ENCODE results near the gene GTF3C1. TPM values are rescaled to one million over a fixed set of nuclear protein-coding genes. Genes with fewer than 3 reads are reported as not detected.

GTF3C1 gene
- total RNA-seq (10 to 100 TPM; 71.1 to 84.0 TPM), polyA plus RNA-seq (10 to 100 TPM; 33.5 to 63.9 TPM)
- long read RNA-seq, donor 1, full-length matches to known transcripts = 28 of 36 reads
- long read RNA-seq, donor 1, partial matches to known transcripts = 8 of 36 reads
- long read RNA-seq, donor 1, other reads (novel, unspliced or antisense) = 0 of 36 reads
- long read RNA-seq, donor 2, transcript GTF3C1-205 (1 exons, 2,798 nt) = major isoform, 10 of 15 reads
- long read RNA-seq, donor 2, partial matches to known transcripts = 5 of 15 reads
- long read RNA-seq, donor 2, other reads (novel, unspliced or antisense) = 0 of 15 reads
- long read RNA-seq, donor 3, transcript GTF3C1-205 (1 exons, 2,798 nt) = major isoform, 8 of 8 reads
- long read RNA-seq, donor 3, partial matches to known transcripts = 0 of 8 reads
- long read RNA-seq, donor 3, other reads (novel, unspliced or antisense) = 0 of 8 reads
- long read RNA-seq, donor 4, transcript GTF3C1-205 (1 exons, 2,798 nt) = major isoform, 15 of 24 reads
- long read RNA-seq, donor 4, partial matches to known transcripts = 9 of 24 reads
- long read RNA-seq, donor 4, other reads (novel, unspliced or antisense) = 0 of 24 reads
- long read RNA-seq, donor 5, full-length matches to known transcripts = 32 of 57 reads
- long read RNA-seq, donor 5, partial matches to known transcripts = 25 of 57 reads
- long read RNA-seq, donor 5, other reads (novel, unspliced or antisense) = 0 of 57 reads

DNA sequence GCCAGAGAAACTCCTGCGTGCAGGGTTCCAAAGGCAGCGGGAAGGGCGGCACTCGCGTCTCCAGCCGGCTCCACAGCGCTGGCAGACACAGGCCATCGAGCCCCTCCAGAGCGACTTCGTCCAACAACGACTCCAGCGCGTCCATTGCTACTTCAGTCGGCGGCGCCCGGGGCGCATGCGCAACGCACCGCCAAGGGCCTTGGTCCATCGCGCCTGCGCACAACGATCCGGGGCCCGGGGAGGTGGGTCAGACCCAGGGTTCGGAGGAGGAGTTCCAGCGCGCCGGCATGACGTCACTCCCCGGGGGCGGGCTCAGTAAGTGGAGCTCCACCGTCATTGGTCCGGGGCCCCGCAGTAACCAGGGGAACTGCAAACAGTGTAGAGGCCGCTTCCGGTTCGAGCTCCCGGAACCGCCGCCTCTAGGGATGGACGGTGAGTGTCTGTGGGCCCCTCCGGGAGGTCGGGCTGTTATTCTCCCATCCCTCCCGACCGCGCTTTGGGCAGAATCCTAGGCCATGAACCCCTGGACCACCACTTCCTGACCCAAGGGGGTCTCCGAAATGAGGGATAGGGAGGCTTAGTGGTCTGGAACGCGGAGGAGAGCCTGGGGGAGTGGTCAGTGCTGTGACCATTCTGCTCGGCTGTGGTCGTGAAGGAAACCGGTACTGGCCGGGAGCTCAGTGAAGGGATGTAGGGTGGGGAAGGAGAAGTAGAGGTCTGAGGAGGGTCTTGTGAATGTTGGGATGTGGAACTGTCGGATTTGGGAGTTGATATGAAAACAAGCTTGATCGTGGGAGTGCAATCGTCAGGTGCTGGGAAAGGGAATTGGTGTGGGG is at the start of gene GTF3C1, which contains the start of gene KATNIP:
Gene GTF3C1 (minus strand): TSS at position 168 of the 836 bp plus-strand sequence. CDS start 23 bp downstream, at position 145.
Gene KATNIP (plus strand): TSS at position 399 of the 836 bp plus-strand sequence. CDS start 27 bp downstream, at position 426.
- Histone ChIP-seq H3K4me3 (peak within 1 kb of the TSS; percentile 79), H3K9ac (ENCODE audit: insufficient read depth in 1 of 2, low read length in 2 of 2) (peak within 1 kb of the TSS; percentile 90 to 97), H3K27ac (ENCODE audit: low read depth in 1 of 2, low read length in 1 of 2) (peak within 1 kb of the TSS; percentile 80 to 86), H3K36me3 (ENCODE audit: control insufficient read depth in 4 of 4, insufficient read depth in 4 of 4, low read length in 4 of 4) (peaks cover 0 to 13% (median 0%) of the 10 kb centered on the region in 4 donors), H3K4me1 (ENCODE audit: control insufficient read depth in 5 of 5, insufficient read depth in 5 of 5, low read length in 5 of 5) (peaks cover 13 to 31% (median 22%) of the 10 kb centered on the region in 5 donors), H3K9me3 (ENCODE audit: control insufficient read depth in 4 of 4, insufficient read depth in 3 of 4, low read length in 3 of 4) (no peaks in the 10 kb centered on the region), H3K27me3 (ENCODE audit: control insufficient read depth in 3 of 3, insufficient read depth in 3 of 3, low read length in 2 of 3) (no peaks in the 10 kb centered on the region)
- DNase-seq (peak; percentile 99 to 100 (median 100)), ATAC-seq (ENCODE audit: insufficient read depth, low FRiP score) (peak; percentile 99)
- no peak for TF ChIP-seq CTCF (IDR thresholded peaks at IDR 0.05; ENCODE audit: control extremely low read depth, extremely low read depth)
- WGBS, 2 donors = 0 to 1% methylated on average over 59 of the region's 59 CpGs

DNA sequence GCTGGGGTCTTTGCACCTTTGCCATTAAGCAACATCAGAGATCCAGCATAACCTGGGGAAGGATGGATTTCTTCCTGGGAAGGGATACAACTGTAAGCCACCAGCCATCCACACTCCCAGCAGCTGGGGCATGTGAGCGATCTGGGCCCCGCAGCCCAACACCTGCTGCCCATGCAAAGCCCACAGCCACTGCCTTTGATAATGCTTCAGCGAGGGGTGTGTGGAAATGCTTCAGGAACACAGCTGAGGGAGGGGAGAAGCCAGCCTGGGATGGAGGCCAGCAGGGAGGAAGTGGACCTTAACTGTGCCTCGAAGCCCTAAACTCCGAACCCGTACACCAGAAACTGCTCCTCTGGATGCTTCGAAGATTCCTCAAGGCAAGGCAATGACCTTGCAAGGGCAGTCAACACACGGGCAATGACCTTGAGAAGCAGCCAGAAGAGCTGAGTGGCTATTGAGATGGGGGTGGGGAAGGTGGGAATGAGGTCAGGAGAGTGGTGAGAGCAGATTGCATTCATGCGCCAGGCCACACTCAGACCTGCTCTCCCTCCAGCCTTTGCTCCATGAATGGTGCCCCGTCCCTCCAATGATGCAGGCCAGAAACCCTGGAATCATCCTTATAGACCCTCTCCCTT is 49.3 kb upstream of the GTF3C1 start:
- WGBS, 2 donors = 75 to 81% methylated on average over 10 of the region's 10 CpGs
- TF ChIP-seq CTCF (IDR thresholded peaks at IDR 0.05; ENCODE audit: control extremely low read depth, extremely low read depth) = no peak
- no peak for DNase-seq

DNA sequence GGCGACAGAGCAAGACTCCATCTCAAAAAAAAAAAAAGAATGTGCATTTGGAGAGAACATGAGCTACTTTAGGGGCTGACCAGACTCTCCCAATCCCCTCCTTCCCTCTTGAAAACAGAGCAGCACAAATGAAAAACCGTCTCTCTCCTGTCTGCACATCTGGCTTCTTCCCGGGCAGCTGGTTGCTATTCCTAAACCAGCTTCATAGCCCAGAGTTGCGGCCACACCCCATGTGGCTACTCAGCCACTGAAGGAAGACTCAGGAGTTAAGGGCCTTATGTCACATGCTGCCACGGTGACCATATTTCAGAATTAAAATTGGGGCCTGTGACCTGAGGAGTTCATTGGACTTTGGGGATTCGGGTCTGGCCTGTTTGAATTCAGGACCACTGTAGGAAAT is 48.5 kb upstream of the GTF3C1 start:
- no peaks in the 10 kb centered on the region for H3K9me3 ChIP-seq (ENCODE audit: control insufficient read depth in 4 of 4, insufficient read depth in 3 of 4, low read length in 3 of 4)
- H3K9ac ChIP-seq (ENCODE audit: insufficient read depth in 1 of 2, low read length in 2 of 2) = no peak overlapping the region
- H3K4me3 ChIP-seq = no peak overlapping the region
- H3K27me3 ChIP-seq (ENCODE audit: control insufficient read depth in 3 of 3, insufficient read depth in 3 of 3, low read length in 2 of 3) = no peaks in the 10 kb centered on the region
- 91 to 93% methylated on average over 6 of the region's 6 CpGs for WGBS, 2 donors
- peaks cover 0 to 4% (median 4%) of the 10 kb centered on the region in 5 donors for H3K4me1 ChIP-seq (ENCODE audit: control insufficient read depth in 5 of 5, insufficient read depth in 5 of 5, low read length in 5 of 5)
- H3K36me3 ChIP-seq (ENCODE audit: control insufficient read depth in 4 of 4, insufficient read depth in 4 of 4, low read length in 4 of 4) = no peaks in the 10 kb centered on the region
- TF ChIP-seq CTCF (IDR thresholded peaks at IDR 0.05; ENCODE audit: control extremely low read depth, extremely low read depth) = no peak
- ATAC-seq (ENCODE audit: insufficient read depth, low FRiP score) = no peak
- DNase-seq = no peak
- no peak overlapping the region for H3K27ac ChIP-seq (ENCODE audit: low read depth in 1 of 2, low read length in 1 of 2)

More for the DNA sequence above, 49.3 kb upstream of the GTF3C1 start:
- Histone ChIP-seq H3K9me3 (ENCODE audit: control insufficient read depth in 4 of 4, insufficient read depth in 3 of 4, low read length in 3 of 4) (no peaks in the 10 kb centered on the region), H3K9ac (ENCODE audit: insufficient read depth in 1 of 2, low read length in 2 of 2) (no peak overlapping the region), H3K4me3 (no peak overlapping the region), H3K27me3 (ENCODE audit: control insufficient read depth in 3 of 3, insufficient read depth in 3 of 3, low read length in 2 of 3) (no peaks in the 10 kb centered on the region), H3K4me1 (ENCODE audit: control insufficient read depth in 5 of 5, insufficient read depth in 5 of 5, low read length in 5 of 5) (peaks cover 0 to 4% (median 4%) of the 10 kb centered on the region in 5 donors), H3K36me3 (ENCODE audit: control insufficient read depth in 4 of 4, insufficient read depth in 4 of 4, low read length in 4 of 4) (no peaks in the 10 kb centered on the region), H3K27ac (ENCODE audit: low read depth in 1 of 2, low read length in 1 of 2) (no peak overlapping the region)
- ATAC-seq (ENCODE audit: insufficient read depth, low FRiP score) = no peak

Measured in lung (tissue), 16 donors.